MG63 (cell line): ENCODE measurements around the gene ATP6V1C2. TPM values are rescaled to one million over a fixed set of nuclear protein-coding genes. Genes with fewer than 3 reads are reported as not detected.
"Not testable (repeated sequence)": the region's sequence is repeated elsewhere in the genome, so short reads cannot be mapped to it uniquely, and the experiment has no call there.

Source experiments
- DNase-seq: peaks from one replicate; pipeline ENCODE4 v3.0.0-alpha.2; 2020
- H3K27me3 ChIP-seq: fragments of 250-450 bp; sonication (Bioruptor Pico); 2 replicates; pipeline ENCODE4 v1.5.1; 2020; ENCODE audit warnings: mild to moderate bottlenecking, moderate library complexity
- H3K36me3 ChIP-seq: fragments of 250-450 bp; sonication (Bioruptor Pico); 2 replicates; pipeline ENCODE4 v1.5.1; 2020; ENCODE audit warnings: mild to moderate bottlenecking, moderate library complexity
- H3K4me3 ChIP-seq: fragments of 250-450 bp; sonication (Bioruptor Pico); 2 replicates; pipeline ENCODE4 v1.5.1; 2020; ENCODE audit warnings: mild to moderate bottlenecking, moderate library complexity
- H3K9me3 ChIP-seq: fragments of 250-450 bp; sonication (Bioruptor Pico); 2 replicates; pipeline ENCODE4 v1.5.1; 2020; ENCODE audit warnings: mild to moderate bottlenecking, moderate library complexity
- total RNA-seq: library from RNA; depleted of rRNA; stranded (reverse); fragments of >200 nt; shearing (Covaris generic); gene quantifications from 2 replicates; pipeline ENCODE4 v1.2.3, GENCODE V29; 2014; ENCODE audit warnings: low replicate concordance

Gene ATP6V1C2
- total RNA-seq, 1 experiment from 2014 or later, result not detected

GRCh38 chr2:10775021-10775780 lies 53.8 kb downstream of the ATP6V1C2 start:
- no peak overlapping the region for H3K4me3 ChIP-seq
- no peaks in the 10 kb centered on the region for H3K9me3 ChIP-seq
- no peaks in the 10 kb centered on the region for H3K27me3 ChIP-seq
- DNase-seq, result no peak
- no peaks in the 10 kb centered on the region; the same call in 1 of the 2 replicates for H3K36me3 ChIP-seq

GRCh38 chr2:10775831-10776230 lies 54.4 kb downstream of the ATP6V1C2 start:
- no peaks in the 10 kb centered on the region for H3K27me3 ChIP-seq
- DNase-seq, result no peak

GRCh38 chr2:10776231-10776977 lies 55.0 kb downstream of the ATP6V1C2 start:
- no peaks in the 10 kb centered on the region for H3K27me3 ChIP-seq
- no peaks in the 10 kb centered on the region for H3K9me3 ChIP-seq
- peaks cover 5% of the 10 kb centered on the region for H3K36me3 ChIP-seq
- no peak for DNase-seq
- no peak overlapping the region for H3K4me3 ChIP-seq

More at GRCh38 chr2:10775831-10776230, 54.4 kb downstream of the ATP6V1C2 start:
- Histone ChIP-seq H3K9me3 (no peaks in the 10 kb centered on the region), H3K4me3 (no peak overlapping the region), H3K36me3 (peaks cover 1% of the 10 kb centered on the region; the same call in 1 of the 2 replicates)

GRCh38 chr2:10777111-10777841 lies 55.8 kb downstream of the ATP6V1C2 start:
- Histone ChIP-seq H3K4me3 (no peak overlapping the region), H3K27me3 (no peaks in the 10 kb centered on the region), H3K9me3 (no peaks in the 10 kb centered on the region), H3K36me3 (peaks cover 14% of the 10 kb centered on the region)
- no peak for DNase-seq

GRCh38 chr2:10777842-10778723 lies 56.7 kb downstream of the ATP6V1C2 start:
- H3K36me3 ChIP-seq, result peaks cover 17% of the 10 kb centered on the region
- no peak for DNase-seq
- H3K9me3 ChIP-seq, result no peaks in the 10 kb centered on the region
- no peak overlapping the region for H3K4me3 ChIP-seq
- no peaks in the 10 kb centered on the region for H3K27me3 ChIP-seq

GRCh38 chr2:10778724-10779115 lies 57.3 kb downstream of the ATP6V1C2 start:
- H3K9me3 ChIP-seq, result no peaks in the 10 kb centered on the region
- peaks cover 23% of the 10 kb centered on the region for H3K36me3 ChIP-seq
- DNase-seq, result no peak
- no peaks in the 10 kb centered on the region for H3K27me3 ChIP-seq
- no peak overlapping the region for H3K4me3 ChIP-seq

- H3K4me3 ChIP-seq, result no peak overlapping the region
- H3K9me3 ChIP-seq, result no peaks in the 10 kb centered on the region
- peaks cover 35% of the 10 kb centered on the region for H3K36me3 ChIP-seq
- no peaks in the 10 kb centered on the region for H3K27me3 ChIP-seq
- DNase-seq, result no peak
These were observed 58.5 kb downstream of the ATP6V1C2 start for GRCh38 chr2:10779776-10780490.

GRCh38 chr2:10780491-10780820 lies 59.0 kb downstream of the ATP6V1C2 start:
- no peak overlapping the region for H3K4me3 ChIP-seq
- peaks cover 40% of the 10 kb centered on the region for H3K36me3 ChIP-seq
- DNase-seq, result no peak
- H3K9me3 ChIP-seq, result no peaks in the 10 kb centered on the region
- no peaks in the 10 kb centered on the region for H3K27me3 ChIP-seq

GRCh38 chr2:10780821-10781220 lies 59.4 kb downstream of the ATP6V1C2 start:
- H3K4me3 ChIP-seq, DNase-seq, H3K27me3 ChIP-seq, H3K9me3 ChIP-seq: not testable (repeated sequence)
- H3K36me3 ChIP-seq, result peaks cover 44% of the 10 kb centered on the region

- peaks cover 51% of the 10 kb centered on the region for H3K36me3 ChIP-seq
These were observed 60.3 kb downstream of the ATP6V1C2 start for GRCh38 chr2:10781746-10782145.

GRCh38 chr2:10783421-10783820 lies 62.0 kb downstream of the ATP6V1C2 start:
- no peak for DNase-seq
- Histone ChIP-seq H3K27me3 (no peaks in the 10 kb centered on the region), H3K4me3 (no peak overlapping the region), H3K9me3 (no peaks in the 10 kb centered on the region), H3K36me3 (peaks cover 65% of the 10 kb centered on the region)

More at GRCh38 chr2:10781746-10782145, 60.3 kb downstream of the ATP6V1C2 start:
- DNase-seq, result no peak
- H3K27me3 ChIP-seq, result no peaks in the 10 kb centered on the region
- no peaks in the 10 kb centered on the region for H3K9me3 ChIP-seq
- H3K4me3 ChIP-seq, result no peak overlapping the region

GRCh38 chr2:10784719-10785118 lies 63.3 kb downstream of the ATP6V1C2 start:
- no peaks in the 10 kb centered on the region for H3K9me3 ChIP-seq
- peaks cover 78% of the 10 kb centered on the region for H3K36me3 ChIP-seq
- no peak overlapping the region for H3K4me3 ChIP-seq
- no peaks in the 10 kb centered on the region for H3K27me3 ChIP-seq
- DNase-seq, result no peak

GRCh38 chr2:10785260-10785659 lies 63.8 kb downstream of the ATP6V1C2 start:
- no peaks in the 10 kb centered on the region for H3K27me3 ChIP-seq
- no peaks in the 10 kb centered on the region for H3K9me3 ChIP-seq
- H3K36me3 ChIP-seq, result peaks cover 84% of the 10 kb centered on the region
- H3K4me3 ChIP-seq, result no peak overlapping the region
- no peak for DNase-seq

GRCh38 chr2:10786240-10786982 lies 65.0 kb downstream of the ATP6V1C2 start:
- peaks cover 89% of the 10 kb centered on the region for H3K36me3 ChIP-seq

More at GRCh38 chr2:10786240-10786982, 65.0 kb downstream of the ATP6V1C2 start:
- Histone ChIP-seq H3K9me3 (no peaks in the 10 kb centered on the region), H3K27me3 (no peaks in the 10 kb centered on the region), H3K4me3 (no peak overlapping the region)
- DNase-seq, result no peak
